ENCODE results near the gene PIAS1.
A peak's percentile ranks its signal among the peaks of the same experiment; 100 is the strongest.
"Not testable (repeated sequence)": the region's sequence is repeated elsewhere in the genome, so short reads cannot be mapped to it uniquely, and the experiment has no call there.

The PIAS1 gene

DNA sequence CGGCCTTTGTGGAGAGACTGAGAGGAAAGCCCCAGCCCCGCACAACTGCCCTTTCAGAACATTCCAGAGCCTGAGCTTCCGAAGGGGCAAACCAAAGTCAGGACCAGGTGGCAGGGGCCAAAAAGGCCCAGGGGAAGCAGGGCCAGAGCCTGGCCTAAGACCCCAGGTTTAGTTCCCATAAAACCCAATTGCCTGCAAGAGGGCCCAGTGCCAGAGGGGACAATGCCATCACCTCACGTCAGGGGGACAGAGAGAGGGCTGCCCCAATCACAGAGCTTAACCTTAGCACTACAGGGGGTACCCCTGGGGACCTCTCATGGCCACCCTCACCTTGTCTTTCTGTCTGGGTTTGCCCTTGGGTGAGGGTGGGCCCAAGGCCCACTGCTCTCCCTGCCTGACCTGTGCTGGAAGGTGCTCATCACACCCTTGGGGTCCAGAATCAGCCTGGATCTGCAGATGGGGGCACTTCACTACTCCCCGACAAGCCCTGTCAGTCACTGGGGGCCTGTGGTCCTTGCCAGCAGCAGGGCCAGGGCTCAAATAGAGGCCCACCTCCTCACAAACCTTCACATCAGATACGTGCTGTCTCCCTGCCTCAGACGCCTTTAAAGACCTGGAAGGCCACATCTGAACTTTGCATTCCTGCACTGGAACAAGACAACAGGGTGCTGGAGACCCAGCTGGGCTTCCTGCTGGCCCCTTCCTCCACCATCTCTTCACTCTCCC, 147.2 kb downstream of the PIAS1 start:
- no peak for DNase-seq (ENCODE audit: low read depth in 4 of 4, low spot score in 1 of 4)

DNA sequence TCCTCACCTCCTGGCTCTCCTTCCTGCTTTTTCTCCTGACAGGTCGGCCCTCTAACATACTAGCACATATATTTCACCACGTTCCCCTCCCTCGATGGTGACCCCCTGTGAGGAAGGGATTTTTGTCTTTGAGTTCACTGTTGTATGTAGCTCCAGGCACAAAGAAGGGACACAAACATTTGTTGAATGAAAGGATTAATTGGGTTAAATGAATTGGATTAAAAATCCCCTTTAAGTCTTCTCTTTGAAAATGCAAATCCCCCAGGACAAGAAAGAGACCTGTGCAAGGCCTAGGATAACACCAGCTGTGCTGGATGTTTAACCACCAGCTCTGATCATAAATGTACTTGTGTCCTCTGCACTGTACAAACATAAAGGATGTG, 147.8 kb downstream of the PIAS1 start:
- DNase-seq (ENCODE audit: low read depth in 4 of 4, low spot score in 1 of 4): no peak

- DNase-seq (ENCODE audit: low read depth in 4 of 4, low spot score in 1 of 4): not testable (repeated sequence)
These were observed 148.9 kb downstream of the PIAS1 start for GRCh38 chr15:68202994-68203393.

- DNase-seq (ENCODE audit: low read depth in 4 of 4, low spot score in 1 of 4): no peak
These were observed 149.4 kb downstream of the PIAS1 start for GRCh38 chr15:68203486-68203885.

DNA sequence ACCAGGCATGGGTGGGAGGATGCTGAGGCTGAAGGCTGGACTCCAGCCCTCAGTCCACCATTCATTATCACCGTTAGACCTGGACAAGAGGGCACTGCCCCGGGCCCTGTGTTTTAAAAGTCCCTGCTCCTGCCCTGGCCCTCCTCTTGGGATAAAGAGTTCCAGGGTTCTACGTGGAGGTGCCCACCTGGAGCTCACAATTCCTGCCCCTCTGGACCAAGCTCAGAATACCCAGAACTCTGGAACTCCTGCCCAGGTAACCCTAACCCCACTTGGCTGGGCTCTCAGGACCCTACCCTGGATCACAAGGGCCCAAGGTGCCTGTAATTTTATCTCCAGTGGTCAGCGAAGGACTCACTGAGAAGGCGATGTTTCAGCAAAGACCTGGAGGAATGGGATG, 149.8 kb downstream of the PIAS1 start:
- DNase-seq (ENCODE audit: low read depth in 4 of 4, low spot score in 1 of 4): no peak

GRCh38 chr15:68204361-68204760, 150.2 kb downstream of the PIAS1 start:
- no peak for DNase-seq (ENCODE audit: low read depth in 4 of 4, low spot score in 1 of 4)

DNA sequence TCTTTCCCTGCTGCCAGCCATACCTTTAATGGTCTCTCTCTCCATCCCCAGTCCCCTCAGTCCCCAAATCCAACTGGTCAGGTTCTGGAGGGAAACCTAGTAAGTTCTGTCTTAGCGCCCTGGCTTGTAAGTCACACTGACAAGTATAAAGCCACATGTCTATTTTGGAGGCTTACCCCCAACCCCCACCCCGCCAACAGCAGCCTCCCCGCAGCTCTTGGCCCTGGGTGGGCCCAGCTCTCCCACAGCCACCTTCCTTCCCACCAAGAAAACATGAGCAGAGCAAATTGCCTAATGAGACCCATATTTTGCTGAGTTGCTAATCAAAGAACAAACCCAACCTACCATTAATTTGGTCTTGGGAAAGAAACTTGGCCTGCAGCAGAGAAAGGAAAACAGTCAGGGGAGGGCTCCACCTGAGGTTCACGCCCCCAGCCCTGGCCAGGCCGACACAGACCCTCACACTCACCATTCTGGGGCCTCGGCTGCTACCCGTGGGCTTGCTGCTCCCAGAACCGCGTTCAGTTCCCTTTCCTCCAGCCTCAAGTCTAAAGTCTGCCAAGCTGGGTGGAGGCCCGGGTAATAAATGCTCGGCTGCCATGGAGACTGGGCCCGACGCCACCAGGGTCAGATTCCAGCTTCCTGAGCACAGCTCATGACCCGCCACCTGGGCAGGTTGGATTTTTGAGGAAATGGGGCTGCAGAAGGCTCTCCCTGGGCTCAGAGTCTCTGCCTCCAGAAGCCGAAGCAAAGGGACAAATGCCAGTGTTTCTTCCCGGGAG, 150.9 kb downstream of the PIAS1 start, which contains the start of gene CALML4:
Gene CALML4 (minus strand): TSS at position 557 of the 782 bp plus-strand sequence. CDS start 85 bp downstream, at position 472.
- no peak for DNase-seq (ENCODE audit: low read depth in 4 of 4, low spot score in 1 of 4)

GRCh38 chr15:68205558-68205944, 151.4 kb downstream of the PIAS1 start:
- no peak for DNase-seq (ENCODE audit: low read depth in 4 of 4, low spot score in 1 of 4)

DNA sequence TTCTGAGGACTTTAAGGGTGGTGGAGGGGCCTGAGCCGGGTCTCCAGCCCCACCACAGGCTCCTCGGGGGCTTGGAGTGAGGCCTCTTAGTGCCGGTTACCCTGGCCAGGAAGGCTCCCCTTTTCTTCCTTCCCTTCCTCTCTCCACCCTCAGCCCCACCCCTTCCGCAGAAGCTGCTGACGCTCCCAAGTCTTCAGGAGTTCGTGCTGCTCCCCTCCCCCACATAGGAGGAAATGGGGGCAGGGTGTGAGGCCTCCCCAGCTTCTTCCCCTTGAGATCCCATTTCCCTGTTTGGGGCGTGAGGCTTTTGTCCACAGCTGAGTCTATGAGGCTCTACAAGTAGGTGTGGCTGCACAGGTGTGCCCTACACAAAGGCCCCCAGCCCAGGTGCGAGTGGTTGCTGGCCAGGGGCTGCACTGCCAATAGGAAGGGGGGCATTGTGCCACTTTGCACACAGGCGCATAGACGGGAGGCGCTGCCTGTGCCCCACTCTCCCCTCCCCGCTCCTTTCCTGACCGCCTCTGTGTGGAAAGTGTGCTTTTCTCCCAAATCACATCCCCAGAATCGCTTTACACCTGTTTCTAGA, 151.9 kb downstream of the PIAS1 start:
- DNase-seq (ENCODE audit: low read depth in 4 of 4, low spot score in 1 of 4): no peak

GRCh38 chr15:68206711-68207151, 152.6 kb downstream of the PIAS1 start:
- no peak for DNase-seq (ENCODE audit: low read depth in 4 of 4, low spot score in 1 of 4)

GRCh38 chr15:68207176-68207935, 153.2 kb downstream of the PIAS1 start:
- no peak for DNase-seq (ENCODE audit: low read depth in 4 of 4, low spot score in 1 of 4)

DNA sequence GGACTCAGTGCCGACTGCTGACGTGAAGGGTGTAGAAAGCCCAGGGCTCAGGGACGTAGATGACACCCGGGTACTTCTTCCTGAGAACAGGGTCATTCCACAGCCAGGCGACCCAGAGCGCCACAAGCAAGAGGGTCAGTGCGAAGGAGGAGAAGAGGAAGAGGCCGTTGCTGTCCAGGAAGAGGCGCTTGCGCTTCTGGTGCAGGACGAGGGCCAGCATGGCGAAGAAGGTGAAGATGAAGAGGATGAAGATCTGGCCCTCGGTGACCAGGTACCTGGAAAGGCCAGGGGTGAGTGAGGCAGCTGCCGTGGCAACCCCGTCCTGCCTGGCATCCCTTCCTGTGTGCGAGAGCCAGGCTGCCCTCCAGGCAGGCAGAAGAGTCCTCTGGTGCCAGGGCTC, 154.0 kb downstream of the PIAS1 start:
- DNase-seq (ENCODE audit: low read depth in 4 of 4, low spot score in 1 of 4): no peak

GRCh38 chr15:68208636-68209240, 154.6 kb downstream of the PIAS1 start:
- DNase-seq (ENCODE audit: low read depth in 4 of 4, low spot score in 1 of 4): no peak

DNA sequence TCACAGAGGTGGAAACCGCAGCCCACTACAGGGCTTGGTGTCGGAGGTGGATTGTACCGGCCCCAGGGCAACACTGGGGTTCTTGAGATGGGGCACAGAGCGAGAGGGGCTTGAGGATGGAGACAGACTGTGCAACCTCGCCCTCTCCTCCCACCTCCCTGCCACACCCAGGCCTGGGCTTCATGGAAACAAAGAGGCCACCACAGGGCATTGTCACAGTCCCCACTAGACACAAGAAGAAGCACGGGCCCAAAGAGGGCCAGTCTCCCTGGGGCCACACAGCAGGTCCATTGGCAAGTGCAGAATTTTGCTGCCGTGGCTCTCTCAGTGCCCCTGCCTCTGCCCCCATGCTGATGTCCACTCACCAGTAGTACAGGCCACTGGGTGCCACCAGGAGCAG, 155.2 kb downstream of the PIAS1 start:
- no peak for DNase-seq (ENCODE audit: low read depth in 4 of 4, low spot score in 1 of 4)

DNA sequence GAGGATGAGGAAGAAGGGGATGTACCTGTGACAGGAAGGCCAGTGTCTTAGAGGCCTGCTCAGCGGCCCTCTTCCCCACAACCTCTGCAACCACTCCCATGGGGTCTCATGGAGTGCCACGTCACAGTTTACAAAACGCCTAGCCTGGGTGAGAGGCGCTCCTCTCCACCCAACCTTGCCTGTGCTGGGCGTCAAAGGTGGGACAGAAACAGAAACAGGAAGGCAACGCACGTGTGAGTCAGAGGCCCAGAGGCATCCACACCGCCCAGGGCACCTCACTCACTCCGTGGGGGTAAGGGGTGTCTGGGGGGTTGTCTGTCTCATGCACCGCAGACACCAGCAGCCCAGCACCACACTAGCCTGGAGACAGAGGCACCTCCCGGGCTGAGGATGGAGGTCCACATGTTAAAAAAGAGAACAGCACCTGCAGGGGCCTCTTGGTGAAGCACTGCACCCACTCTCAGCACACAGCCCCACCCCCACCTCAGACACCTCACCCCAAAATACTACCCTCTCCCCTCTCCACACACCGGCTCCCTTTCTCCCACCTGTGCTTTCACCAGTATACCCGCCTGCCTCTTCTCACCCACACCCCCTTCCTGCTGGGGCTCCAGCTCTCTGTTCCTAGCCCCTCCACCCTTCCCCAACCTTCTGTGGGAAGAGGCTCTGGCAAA, 155.8 kb downstream of the PIAS1 start:
- DNase-seq (ENCODE audit: low read depth in 4 of 4, low spot score in 1 of 4): peak in 2 of 4 experiments; percentile 7 to 23

- DNase-seq (ENCODE audit: low read depth in 4 of 4, low spot score in 1 of 4): no peak
These were observed 156.3 kb downstream of the PIAS1 start for GRCh38 chr15:68210409-68210756.

DNA sequence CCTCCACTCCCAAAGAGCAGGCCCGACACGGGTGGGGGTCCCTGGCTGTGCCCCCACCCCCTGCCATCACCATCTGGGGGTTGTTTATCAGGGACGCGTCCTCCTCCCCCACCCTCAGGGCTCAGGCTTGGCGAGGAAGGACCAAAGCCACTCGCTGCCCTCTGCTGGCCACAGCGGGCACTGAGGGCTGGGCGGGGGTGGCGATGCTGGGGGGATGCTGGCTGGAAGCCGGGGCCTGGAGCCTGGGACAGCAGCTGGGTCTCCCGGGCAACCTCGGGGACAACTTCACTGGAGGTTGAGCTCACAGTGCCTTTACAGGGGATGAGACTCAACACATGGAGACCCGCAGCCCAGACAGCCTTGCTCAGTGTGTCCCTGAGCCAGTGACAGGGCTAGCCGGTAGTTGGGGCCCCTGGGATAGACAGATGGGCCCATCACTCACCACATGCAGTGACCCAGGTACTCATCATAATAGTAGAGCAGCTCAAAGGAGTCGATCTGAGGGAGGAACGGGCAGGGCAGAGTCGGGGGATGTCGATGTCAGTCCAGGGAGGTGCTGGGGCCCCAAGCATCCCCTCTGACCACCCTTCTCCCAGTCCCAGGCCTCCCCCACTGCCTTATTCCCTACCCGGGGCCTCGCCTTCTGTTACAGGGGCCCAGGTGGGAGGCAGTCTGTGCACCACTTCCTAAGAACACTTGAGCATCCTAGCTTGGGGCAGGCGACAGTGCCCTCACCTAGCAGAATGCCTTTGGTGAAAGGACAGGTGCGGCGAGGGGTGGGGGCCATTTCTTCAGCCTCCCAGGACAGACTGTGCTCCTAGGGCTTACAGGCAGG, 156.9 kb downstream of the PIAS1 start:
- DNase-seq (ENCODE audit: low read depth in 4 of 4, low spot score in 1 of 4): peak in 2 of 4 experiments; percentile 27 to 32

DNA sequence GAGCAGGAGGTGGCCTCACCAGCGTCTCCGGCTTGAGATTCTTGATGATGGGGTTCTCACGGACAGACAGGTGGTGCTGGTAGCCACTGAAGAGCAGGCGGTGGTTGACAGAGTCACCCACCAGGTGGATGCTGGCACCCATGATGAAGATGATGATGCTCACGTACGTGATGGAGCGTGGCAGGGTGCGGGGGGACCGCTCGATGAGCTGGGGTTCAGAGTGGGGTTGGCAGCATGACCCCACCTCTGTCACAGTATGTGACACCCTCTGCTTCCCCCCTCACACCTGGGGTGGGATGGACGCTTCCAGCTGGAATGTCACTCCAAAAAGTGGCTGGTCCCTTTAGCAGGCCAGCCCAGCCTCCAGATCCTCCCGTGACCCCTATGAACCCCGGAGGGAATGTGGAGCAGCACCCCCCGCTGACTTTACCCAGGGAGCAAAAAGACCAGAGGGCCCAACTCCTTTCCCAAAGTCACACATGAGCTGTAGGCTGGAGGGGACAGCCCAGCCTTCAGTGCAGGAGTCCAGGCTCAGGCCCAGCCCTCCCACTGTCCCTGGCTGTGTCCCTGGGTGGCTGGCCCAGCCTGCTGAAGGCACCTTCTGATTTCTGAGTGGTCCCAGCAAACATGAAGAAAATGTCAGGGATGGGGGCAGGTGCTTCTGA, 157.7 kb downstream of the PIAS1 start:
- DNase-seq (ENCODE audit: low read depth in 4 of 4, low spot score in 1 of 4): no peak

GRCh38 chr15:68213491-68213845, 159.4 kb downstream of the PIAS1 start:
- DNase-seq (ENCODE audit: low read depth in 4 of 4, low spot score in 1 of 4): not testable (repeated sequence)

Measured in stimulated activated CD4-positive, alpha-beta T cell treated with anti-CD3 and anti-CD28 coated beads, Interleukin-1b, Interleukin-23, amount 100 ng/mL, for 24 hours (primary cell).